SU-DHL-6 (cell line): Measurements from ENCODE around the gene PDZRN3.

Experiments
- H2AFZ ChIP-seq: fragments of 200-600 bp; sonication (generic); 2 replicates; pipeline ENCODE4 v1.6.1; 2014; ENCODE audit warnings: low read depth, mild to moderate bottlenecking, moderate library complexity, mixed read lengths, antibody characterized with exemption, low read length; ENCODE audit not compliant: severe bottlenecking
- H3F3A ChIP-seq: fragments of 200-600 bp; shearing (Covaris generic); 2 replicates; pipeline ENCODE4 v1.6.0; 2016; ENCODE audit warnings: antibody characterized with exemption, mild to moderate bottlenecking; ENCODE audit not compliant: insufficient read depth
- H3K27ac ChIP-seq: fragments of 200-600 bp; sonication (generic); 2 replicates; pipeline ENCODE4 v1.5.1; 2016; ENCODE audit warnings: low read depth, mild to moderate bottlenecking, low read length, moderate library complexity, mixed read lengths
- H3K27me3 ChIP-seq: fragments of 200-600 bp; sonication (generic), shearing (Covaris generic); 2 replicates; pipeline ENCODE4 v1.6.0; 2014; ENCODE audit warnings: mild to moderate bottlenecking, low read length
- H3K36me3 ChIP-seq: fragments of 200-600 bp; sonication (generic); 2 replicates; pipeline ENCODE4 v1.6.1; 2014; ENCODE audit warnings: mild to moderate bottlenecking, low read length, mixed read lengths
- H3K4me2 ChIP-seq: fragments of 300-600, 200-600 bp; shearing (Covaris generic), sonication (generic); 2 replicates; pipeline ENCODE4 v1.6.0; 2014; ENCODE audit warnings: low read length, low read depth, mild to moderate bottlenecking; ENCODE audit not compliant: poor library complexity, severe bottlenecking
- H3K4me3 ChIP-seq: fragments of 200-600 bp; sonication (generic); 2 replicates; pipeline ENCODE4 v1.5.1; 2014; ENCODE audit warnings: antibody characterized with exemption, low read length, mild to moderate bottlenecking, mixed read lengths; ENCODE audit not compliant: insufficient read depth, poor library complexity, severe bottlenecking
- H3K79me2 ChIP-seq: fragments of 200-600 bp; sonication (generic); 2 replicates; pipeline ENCODE4 v1.6.1; 2014; ENCODE audit warnings: mild to moderate bottlenecking, low read length, moderate library complexity; ENCODE audit not compliant: insufficient read depth
- H3K9ac ChIP-seq: fragments of 200-600 bp; sonication (generic); 2 replicates; pipeline ENCODE4 v1.7.0; 2014; ENCODE audit warnings: mild to moderate bottlenecking, low read length
- H3K9me2 ChIP-seq: fragments of 200-600 bp; sonication (generic); replicated peaks from 2 replicates; pipeline ENCODE4 v1.6.1; 2014; ENCODE audit warnings: low read length; ENCODE audit not compliant: insufficient read depth
- H3K9me3 ChIP-seq: fragments of 200-600 bp; sonication (generic); 2 replicates; pipeline ENCODE4 v1.6.1; 2014; ENCODE audit warnings: low read length, mixed read lengths; ENCODE audit not compliant: insufficient read depth
- H4K20me1 ChIP-seq: fragments of 200-600 bp; sonication (generic); 2 replicates; pipeline ENCODE4 v1.6.1; 2014; ENCODE audit warnings: low read depth, mild to moderate bottlenecking, antibody characterized with exemption, low read length, moderate library complexity, mixed read lengths
- EZH2phosphoT487 ChIP-seq: fragments of 200-600 bp; sonication (generic), shearing (Covaris generic); conservative IDR thresholded peaks from 2 replicates; pipeline ENCODE4 v1.6.1; 2018; ENCODE audit warnings: mild to moderate bottlenecking, antibody characterized with exemption, low read length, moderate library complexity, mixed read lengths
- TF ChIP-seq, protein P1 (sequence below): fragments of 200-600 bp; sonication (generic); IDR thresholded peaks from one replicate; pipeline ENCODE4 v1.5.1; 2017; ENCODE audit warnings: antibody characterized with exemption, mild to moderate bottlenecking, low read length, moderate library complexity; ENCODE audit not compliant: insufficient read depth, poor library complexity, severe bottlenecking

PDZRN3 gene

DNA sequence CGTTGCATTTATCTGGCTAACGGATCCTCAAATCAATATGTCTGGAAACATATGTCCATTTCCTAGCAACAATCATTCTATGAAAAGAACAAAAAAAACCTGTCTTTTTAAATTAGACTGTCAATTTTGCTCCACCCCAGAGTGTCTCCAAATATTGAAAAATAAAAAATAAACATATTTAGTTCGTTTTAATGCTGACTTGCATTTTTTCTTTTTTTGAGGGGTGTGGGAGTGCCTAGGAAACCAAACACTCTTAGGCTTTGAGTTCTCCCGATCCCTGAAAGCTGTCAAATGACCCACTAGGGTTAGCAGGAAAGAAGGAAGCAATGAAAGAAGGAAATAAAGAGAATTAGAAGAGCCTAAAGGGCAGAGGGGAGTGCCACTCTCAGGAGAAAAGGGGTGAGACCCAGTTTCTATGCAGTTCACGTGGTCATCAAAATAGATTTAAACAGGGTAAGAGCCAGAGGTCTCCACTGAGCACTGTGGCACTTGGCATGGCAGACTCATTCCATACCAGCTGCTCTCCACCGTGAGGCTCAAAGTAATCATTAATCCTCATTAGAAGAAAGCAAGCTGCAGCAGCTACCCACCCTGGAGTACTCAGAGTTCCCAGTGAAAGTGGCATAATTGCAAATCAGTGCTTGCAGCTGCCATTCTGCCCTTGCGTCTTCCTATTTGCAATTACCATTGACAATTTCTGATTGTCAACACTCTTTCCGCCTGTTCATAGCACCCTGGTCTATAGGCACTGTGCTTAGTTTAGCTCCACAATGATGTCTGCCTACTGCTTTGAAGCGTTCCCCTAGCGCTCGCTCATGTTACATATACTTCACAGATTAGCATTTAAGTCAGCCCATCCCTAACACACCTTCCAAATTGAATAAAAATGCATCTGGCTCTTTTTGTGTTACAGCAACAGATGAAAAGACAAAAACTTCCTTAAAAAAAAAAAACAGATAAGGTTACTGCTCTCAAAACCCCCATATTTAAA is 32.3 kb downstream of the PDZRN3 start:
- H3K27ac ChIP-seq, result no peak overlapping the region

DNA sequence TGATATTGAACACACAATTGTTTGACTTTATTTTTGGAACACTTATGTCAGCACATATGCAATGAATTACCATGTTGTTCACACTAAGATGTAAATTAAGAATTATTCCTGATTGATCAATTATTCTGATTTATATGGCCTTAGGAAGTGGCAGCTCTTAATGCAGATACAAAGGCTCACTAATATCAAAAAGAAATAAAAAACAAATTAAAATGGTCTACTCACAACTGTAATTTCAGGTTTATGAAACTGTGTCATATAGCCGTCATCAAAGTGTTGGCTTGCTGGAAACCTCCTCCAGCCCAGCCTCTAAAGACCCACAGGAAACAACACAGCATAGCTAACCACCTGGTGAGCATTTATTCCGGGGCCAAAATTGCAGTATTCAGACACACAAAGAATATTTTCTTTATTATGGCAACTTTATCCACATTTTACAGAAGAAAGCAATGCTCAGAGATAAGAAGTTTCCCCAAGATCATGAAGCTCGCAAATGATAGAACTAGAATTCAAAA is 33.4 kb downstream of the PDZRN3 start:
- TF ChIP-seq EZH2phosphoT487, result no peak
- TF ChIP-seq, protein P1, sequence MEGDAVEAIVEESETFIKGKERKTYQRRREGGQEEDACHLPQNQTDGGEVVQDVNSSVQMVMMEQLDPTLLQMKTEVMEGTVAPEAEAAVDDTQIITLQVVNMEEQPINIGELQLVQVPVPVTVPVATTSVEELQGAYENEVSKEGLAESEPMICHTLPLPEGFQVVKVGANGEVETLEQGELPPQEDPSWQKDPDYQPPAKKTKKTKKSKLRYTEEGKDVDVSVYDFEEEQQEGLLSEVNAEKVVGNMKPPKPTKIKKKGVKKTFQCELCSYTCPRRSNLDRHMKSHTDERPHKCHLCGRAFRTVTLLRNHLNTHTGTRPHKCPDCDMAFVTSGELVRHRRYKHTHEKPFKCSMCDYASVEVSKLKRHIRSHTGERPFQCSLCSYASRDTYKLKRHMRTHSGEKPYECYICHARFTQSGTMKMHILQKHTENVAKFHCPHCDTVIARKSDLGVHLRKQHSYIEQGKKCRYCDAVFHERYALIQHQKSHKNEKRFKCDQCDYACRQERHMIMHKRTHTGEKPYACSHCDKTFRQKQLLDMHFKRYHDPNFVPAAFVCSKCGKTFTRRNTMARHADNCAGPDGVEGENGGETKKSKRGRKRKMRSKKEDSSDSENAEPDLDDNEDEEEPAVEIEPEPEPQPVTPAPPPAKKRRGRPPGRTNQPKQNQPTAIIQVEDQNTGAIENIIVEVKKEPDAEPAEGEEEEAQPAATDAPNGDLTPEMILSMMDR, result no peak
- no peak overlapping the region for H3K4me3 ChIP-seq
- H3K9me3 ChIP-seq, result no peaks in the 10 kb centered on the region
- H3K79me2 ChIP-seq, result no peaks in the 10 kb centered on the region
- H3F3A ChIP-seq, result no peaks in the 10 kb centered on the region
- H3K4me2 ChIP-seq, result no peak overlapping the region
- no peaks in the 10 kb centered on the region for H3K36me3 ChIP-seq
- 0 out of 2 replicates have a peak, but pooled peaks cover 4% of the 10 kb centered on the region for H3K27me3 ChIP-seq
- no peaks in the 10 kb centered on the region for H4K20me1 ChIP-seq
- H3K9me2 ChIP-seq, result no peaks in the 10 kb centered on the region
- H3K9ac ChIP-seq, result no peak overlapping the region
- no peak overlapping the region for H3K27ac ChIP-seq
- H2AFZ ChIP-seq, result no peak overlapping the region

More for the DNA sequence above, 32.3 kb downstream of the PDZRN3 start:
- Histone ChIP-seq H4K20me1 (no peaks in the 10 kb centered on the region), H3K4me3 (no peak overlapping the region), H3K9ac (no peak overlapping the region), H3K36me3 (no peaks in the 10 kb centered on the region), H3K27me3 (0 out of 2 replicates have a peak, but pooled peaks cover 4% of the 10 kb centered on the region), H3K9me3 (no peaks in the 10 kb centered on the region), H3K9me2 (no peaks in the 10 kb centered on the region), H3K79me2 (no peaks in the 10 kb centered on the region), H2AFZ (no peak overlapping the region), H3F3A (no peaks in the 10 kb centered on the region), H3K4me2 (no peak overlapping the region)
- no peak for TF ChIP-seq EZH2phosphoT487
- TF ChIP-seq, protein P1, result no peak

DNA sequence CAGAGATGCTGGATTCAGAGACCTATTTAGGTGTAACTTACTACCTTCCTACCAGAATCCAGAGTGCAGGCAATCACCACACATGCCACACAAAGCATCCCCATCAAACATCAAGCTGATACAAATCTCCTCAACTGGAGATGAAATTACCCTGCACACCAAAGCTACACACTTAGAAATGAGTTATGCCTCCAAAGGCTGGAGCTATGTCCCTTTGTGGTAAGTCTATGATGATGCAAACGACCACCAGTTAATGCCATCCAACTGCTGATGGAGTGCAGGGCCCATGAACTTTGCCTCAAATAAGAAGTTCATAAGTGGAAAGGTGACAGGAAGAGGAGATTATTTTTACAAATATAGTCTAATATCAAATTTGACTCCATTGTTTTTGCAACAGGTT is 38.1 kb downstream of the PDZRN3 start:
- no peaks in the 10 kb centered on the region for H3K36me3 ChIP-seq
- no peak overlapping the region for H3K9ac ChIP-seq
- no peak overlapping the region for H3K4me2 ChIP-seq
- no peak overlapping the region for H2AFZ ChIP-seq
- no peaks in the 10 kb centered on the region for H4K20me1 ChIP-seq
- H3K27ac ChIP-seq, result no peak overlapping the region
- H3K79me2 ChIP-seq, result no peaks in the 10 kb centered on the region
- H3F3A ChIP-seq, result no peaks in the 10 kb centered on the region
- H3K9me2 ChIP-seq, result no peaks in the 10 kb centered on the region
- no peak for TF ChIP-seq EZH2phosphoT487
- TF ChIP-seq, protein P1, result no peak
- no peaks in the 10 kb centered on the region for H3K9me3 ChIP-seq
- H3K4me3 ChIP-seq, result no peak overlapping the region
- H3K27me3 ChIP-seq, result 0 out of 2 replicates have a peak, but pooled peaks cover 4% of the 10 kb centered on the region
